IPS DF 6.9 (cell line): ENCODE results near the gene RBM47.

Experiments used
- DNase-seq: peaks from one replicate; pipeline ENCODE4 v3.0.0-alpha.2; 2013; ENCODE audit warnings: low read depth, low spot score
- H3K27ac ChIP-seq: one replicate; pipeline ENCODE4 v1.5.1; 2013; ENCODE audit warnings: low read length, control low read depth
- H3K27me3 ChIP-seq: 2 replicates; pipeline ENCODE4 v1.6.1; 2013; ENCODE audit warnings: mild to moderate bottlenecking, low read length; ENCODE audit not compliant: control insufficient read depth, insufficient read depth
- H3K36me3 ChIP-seq: 2 replicates; pipeline ENCODE4 v1.6.1; 2013; ENCODE audit warnings: low read length; ENCODE audit not compliant: control insufficient read depth, insufficient read depth
- H3K4me1 ChIP-seq: 2 replicates; pipeline ENCODE4 v1.6.1; 2013; ENCODE audit warnings: low read length; ENCODE audit not compliant: control insufficient read depth, insufficient read depth
- H3K4me3 ChIP-seq: 2 replicates; pipeline ENCODE4 v1.5.1; 2013; ENCODE audit warnings: mild to moderate bottlenecking, low read length
- H3K9me3 ChIP-seq: 2 replicates; pipeline ENCODE4 v1.6.1; 2013; ENCODE audit warnings: low read length, inconsistent platforms; ENCODE audit not compliant: control insufficient read depth, insufficient read depth
- WGBS: extraction: QIAGEN DNeasy Blood & Tissue Kit; methylation state at CpG from one replicate; pipeline ENCODE4 v1.1.7; 2013; ENCODE audit warnings: mixed read lengths, missing lambda C conversion rate; ENCODE audit not compliant: insufficient read length, insufficient coverage; 5-methylcytosine and 5-hydroxymethylcytosine counted together

The RBM47 gene

DNA sequence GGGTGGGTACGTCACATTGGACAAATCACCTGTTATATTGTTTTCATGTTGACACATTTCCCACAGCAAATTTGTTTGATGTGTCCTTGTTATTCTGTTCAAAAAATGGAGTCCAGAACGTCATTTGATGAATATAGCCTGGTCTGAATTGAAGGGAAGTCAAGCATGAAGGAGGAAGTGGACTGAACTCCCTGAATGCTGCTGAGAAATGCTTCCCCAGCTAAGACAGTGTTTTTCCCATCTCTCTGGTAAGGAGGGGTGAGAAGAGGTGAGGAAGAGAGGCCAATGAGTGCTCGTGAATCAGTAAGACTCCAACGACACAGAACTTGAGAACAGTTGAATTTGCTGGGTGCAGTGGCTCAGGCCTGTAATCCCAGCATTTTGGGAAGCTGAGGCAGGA lies 127.4 kb downstream of the RBM47 start:
- Histone ChIP-seq H3K27me3 (no peaks in the 10 kb centered on the region), H3K9me3 (no peaks in the 10 kb centered on the region), H3K27ac (no peak overlapping the region), H3K4me1 (no peaks in the 10 kb centered on the region), H3K4me3 (no peak overlapping the region), H3K36me3 (no peaks in the 10 kb centered on the region)
- no CpG with 5 or more reads among the region's 4 CpGs for WGBS
- DNase-seq: no peak

DNA sequence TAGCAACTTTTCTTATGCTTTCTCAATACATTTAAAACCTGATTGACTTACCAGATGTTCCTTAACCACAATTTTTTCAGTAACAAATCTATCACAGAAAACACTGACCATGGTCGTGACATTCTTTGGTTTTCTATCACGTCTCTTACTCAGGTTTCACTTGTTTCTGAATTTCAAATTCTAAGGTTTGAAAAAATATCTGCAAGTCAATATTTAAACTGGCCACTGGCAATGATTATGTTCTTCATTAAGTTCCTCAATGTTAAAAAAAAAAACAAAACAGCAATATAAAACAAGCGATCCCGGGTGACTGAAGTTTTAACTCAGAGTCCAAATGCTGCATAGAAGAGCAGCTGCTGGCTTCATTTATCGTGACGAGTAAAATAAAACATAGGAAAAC lies 128.9 kb downstream of the RBM47 start:
- WGBS: no CpG with 5 or more reads among the region's 6 CpGs
- Histone ChIP-seq H3K27me3 (no peaks in the 10 kb centered on the region), H3K4me1 (no peaks in the 10 kb centered on the region), H3K27ac (no peak overlapping the region), H3K36me3 (no peaks in the 10 kb centered on the region), H3K4me3 (no peak overlapping the region), H3K9me3 (no peaks in the 10 kb centered on the region)
- DNase-seq: no peak

DNA sequence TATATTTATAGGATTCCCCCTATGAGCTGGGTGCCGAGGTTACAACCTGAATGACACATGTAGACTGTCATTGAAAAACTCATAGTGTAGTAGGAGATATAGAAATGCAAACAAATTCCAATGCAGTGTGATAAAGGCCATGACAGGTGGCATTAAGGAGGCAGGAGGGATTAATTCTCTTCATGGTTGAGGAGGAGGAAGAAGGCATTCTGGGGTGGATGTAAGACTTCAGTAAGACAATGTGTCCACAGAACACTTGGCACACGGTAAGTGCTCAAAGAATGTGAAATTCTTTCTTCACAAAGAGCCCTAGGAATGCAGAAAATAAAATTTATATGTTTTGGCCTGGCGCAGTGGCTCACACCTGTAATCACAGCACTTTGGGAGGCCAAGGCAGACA lies 136.5 kb downstream of the RBM47 start:
- no peaks in the 10 kb centered on the region for H3K4me1 ChIP-seq
- no peaks in the 10 kb centered on the region for H3K9me3 ChIP-seq
- no peaks in the 10 kb centered on the region for H3K27me3 ChIP-seq
- no peak overlapping the region for H3K4me3 ChIP-seq
- WGBS: no CpG with 5 or more reads among the region's 3 CpGs
- H3K27ac ChIP-seq: no peak overlapping the region
- no peak for DNase-seq
- no peaks in the 10 kb centered on the region for H3K36me3 ChIP-seq

DNA sequence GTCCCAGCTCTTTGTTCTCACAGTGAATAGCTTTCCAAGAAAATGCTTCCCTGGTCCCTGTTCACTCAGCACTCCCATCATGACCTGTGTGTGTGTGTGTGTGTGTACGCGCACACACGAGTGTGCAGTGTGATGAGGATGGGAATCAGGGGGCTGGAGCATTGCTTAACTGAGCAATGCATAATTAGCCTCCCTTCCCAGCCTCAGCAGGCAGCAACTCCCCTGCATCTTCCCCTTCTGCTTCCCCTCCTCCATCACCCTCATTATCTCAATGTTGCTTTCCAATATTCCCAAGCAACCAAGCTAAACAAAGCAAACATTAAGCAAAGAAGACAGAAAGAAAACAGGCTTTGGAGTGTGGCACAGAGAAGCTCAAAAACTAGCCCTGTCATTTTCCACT lies 137.0 kb downstream of the RBM47 start:
- no peaks in the 10 kb centered on the region for H3K27me3 ChIP-seq
- DNase-seq: no peak
- H3K9me3 ChIP-seq: no peaks in the 10 kb centered on the region
- H3K4me3 ChIP-seq: no peak overlapping the region
- no CpG with 5 or more reads among the region's 3 CpGs for WGBS
- no peaks in the 10 kb centered on the region for H3K36me3 ChIP-seq
- H3K27ac ChIP-seq: no peak overlapping the region
- no peaks in the 10 kb centered on the region for H3K4me1 ChIP-seq

DNA sequence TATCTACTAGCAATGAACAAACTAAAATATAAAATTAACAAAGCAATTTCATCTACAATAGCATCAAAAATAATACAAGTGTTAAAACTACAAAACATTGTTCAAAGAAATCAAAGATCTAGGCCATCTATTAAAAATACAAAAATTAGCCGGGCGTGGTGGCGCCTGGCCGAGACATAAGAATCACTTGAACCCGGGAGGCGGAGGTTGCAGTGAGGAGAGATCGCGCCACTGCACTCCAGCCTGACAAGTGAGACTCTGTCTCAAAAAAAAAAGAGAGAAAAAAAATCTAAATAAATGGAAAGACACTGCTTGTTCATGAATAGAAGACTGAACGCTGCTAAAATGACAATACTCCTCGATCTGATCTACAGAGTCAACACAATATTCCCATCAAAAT lies 139.2 kb downstream of the RBM47 start:
- WGBS: no CpG with 5 or more reads among the region's 10 CpGs
- Histone ChIP-seq H3K9me3 (no peaks in the 10 kb centered on the region), H3K4me1 (no peaks in the 10 kb centered on the region), H3K27ac (no peak overlapping the region), H3K27me3 (no peaks in the 10 kb centered on the region), H3K4me3 (no peak overlapping the region), H3K36me3 (no peaks in the 10 kb centered on the region)
- no peak for DNase-seq

DNA sequence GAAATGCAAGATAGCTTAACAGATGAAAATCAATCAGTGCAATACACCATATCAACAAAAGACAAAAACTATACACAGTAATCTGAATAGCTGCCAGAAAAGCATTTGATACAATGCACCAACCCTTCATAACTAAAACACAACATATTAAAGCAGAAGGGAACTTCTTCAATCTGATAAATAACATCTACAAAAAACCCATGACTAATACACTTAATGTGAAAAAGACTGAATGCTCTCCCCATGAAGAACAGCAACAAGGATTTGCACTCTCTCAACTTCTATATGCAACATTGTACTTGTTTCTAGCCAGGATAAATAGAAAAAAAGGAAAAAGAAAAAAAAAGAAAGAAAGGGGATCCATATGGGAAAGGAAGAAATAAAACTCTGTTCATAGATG lies 139.7 kb downstream of the RBM47 start:
- no peak overlapping the region for H3K27ac ChIP-seq
- no peak overlapping the region for H3K4me3 ChIP-seq

DNA sequence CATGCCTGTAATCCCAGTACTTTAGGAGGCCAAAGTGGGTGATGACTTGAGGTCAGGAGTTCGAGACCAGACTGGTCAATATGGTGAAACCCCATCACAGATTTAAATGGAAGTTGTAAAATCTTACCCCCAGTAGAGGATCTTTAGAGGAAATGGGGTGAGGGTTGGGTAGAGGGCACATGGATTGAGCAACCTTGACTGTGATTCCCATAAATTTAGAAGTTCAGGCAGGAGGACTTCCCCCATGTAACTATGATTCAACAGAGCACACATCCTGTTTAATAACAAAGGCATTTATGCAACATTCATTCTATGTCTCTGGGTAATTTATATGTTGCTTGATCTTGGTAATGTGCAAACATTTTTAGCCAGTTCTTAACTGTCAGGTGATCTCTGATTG lies 143.1 kb downstream of the RBM47 start:
- no peaks in the 10 kb centered on the region for H3K9me3 ChIP-seq
- H3K27me3 ChIP-seq: no peaks in the 10 kb centered on the region
- H3K36me3 ChIP-seq: no peaks in the 10 kb centered on the region
- no CpG with 5 or more reads among the region's 1 CpG for WGBS
- peaks cover 4% of the 10 kb centered on the region; the same call in 1 of the 2 replicates for H3K4me1 ChIP-seq
- H3K27ac ChIP-seq: no peak overlapping the region
- H3K4me3 ChIP-seq: no peak overlapping the region
- DNase-seq: no peak

More for the DNA sequence above, 139.7 kb downstream of the RBM47 start:
- Histone ChIP-seq H3K4me1 (no peaks in the 10 kb centered on the region), H3K36me3 (no peaks in the 10 kb centered on the region), H3K27me3 (no peaks in the 10 kb centered on the region), H3K9me3 (no peaks in the 10 kb centered on the region)
- DNase-seq: no peak

DNA sequence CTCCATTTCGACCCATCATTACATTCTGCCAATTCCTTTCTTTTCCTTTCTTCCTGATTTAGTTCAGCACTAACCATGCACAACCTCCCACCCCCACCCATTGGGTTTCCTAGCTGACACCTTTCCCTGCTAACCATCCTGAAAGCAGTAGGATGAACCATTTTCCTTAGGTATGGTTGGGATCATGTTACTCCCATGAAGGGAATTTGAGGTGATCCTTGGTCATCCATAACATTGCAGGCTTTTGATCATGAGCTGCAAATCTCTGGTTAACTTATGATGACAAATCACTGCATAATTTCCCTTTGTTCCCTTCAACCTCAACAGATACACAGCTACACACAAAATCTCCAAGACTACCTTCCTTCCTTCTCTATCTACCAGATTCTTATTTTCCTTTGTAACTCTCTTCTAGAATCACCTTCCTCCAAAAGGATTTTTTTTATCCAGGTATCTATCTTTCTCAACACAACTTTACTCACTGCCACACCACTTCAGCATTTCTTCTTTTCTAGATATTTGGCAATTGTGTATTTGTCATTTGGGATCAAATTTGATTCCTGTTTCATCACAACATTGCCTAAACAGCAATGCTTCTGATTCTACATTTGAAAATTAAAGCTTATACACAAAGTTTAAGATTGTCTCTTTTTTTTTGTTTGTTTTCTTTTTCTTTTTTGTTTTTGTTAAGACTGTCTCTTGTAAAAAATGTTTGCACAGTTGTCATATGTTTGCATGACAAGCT lies 145.1 kb downstream of the RBM47 start:
- no CpG with 5 or more reads among the region's 1 CpG for WGBS
- no peak overlapping the region for H3K4me3 ChIP-seq
- DNase-seq: no peak
- no peaks in the 10 kb centered on the region for H3K9me3 ChIP-seq
- H3K4me1 ChIP-seq: peaks cover 4% of the 10 kb centered on the region; the same call in 1 of the 2 replicates
- no peaks in the 10 kb centered on the region for H3K36me3 ChIP-seq
- H3K27me3 ChIP-seq: no peaks in the 10 kb centered on the region
- H3K27ac ChIP-seq: no peak overlapping the region

DNA sequence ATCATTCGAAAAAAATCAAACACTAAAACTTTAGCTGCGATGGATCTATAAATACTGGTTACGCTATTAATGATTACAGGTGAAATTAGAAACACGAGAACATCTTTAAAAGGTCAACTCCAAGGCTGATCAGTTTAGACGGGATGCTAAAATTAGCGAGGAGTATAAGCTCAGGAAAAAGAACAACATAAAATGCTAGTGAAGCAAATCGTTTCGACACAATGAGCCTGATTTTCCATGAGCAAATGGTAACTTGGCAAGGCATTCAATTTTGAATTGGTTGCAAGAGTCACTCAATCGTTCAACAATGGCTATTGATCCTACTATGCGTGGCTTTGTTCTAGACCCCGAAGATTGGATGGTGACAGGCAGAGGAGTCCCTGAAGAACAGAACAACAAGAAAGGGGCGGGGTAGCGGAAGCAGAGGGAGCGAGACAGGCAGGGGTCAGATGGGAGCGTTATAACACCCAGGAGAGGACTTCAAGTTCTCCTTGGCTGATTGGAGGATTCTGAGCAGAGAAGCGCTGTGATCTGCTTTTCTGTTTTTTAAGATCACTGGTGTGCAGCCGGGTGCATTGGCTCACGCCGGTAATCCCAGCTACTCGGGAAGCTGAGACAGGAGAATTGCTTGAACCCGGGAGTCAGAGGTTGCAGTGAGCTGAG lies 146.5 kb downstream of the RBM47 start:
- Histone ChIP-seq H3K36me3 (no peaks in the 10 kb centered on the region), H3K27ac (no peak overlapping the region), H3K4me3 (no peak overlapping the region), H3K4me1 (peaks cover 4% of the 10 kb centered on the region; the same call in 1 of the 2 replicates), H3K27me3 (no peaks in the 10 kb centered on the region), H3K9me3 (no peaks in the 10 kb centered on the region)
- DNase-seq: no peak
- WGBS: no CpG with 5 or more reads among the region's 21 CpGs

DNA sequence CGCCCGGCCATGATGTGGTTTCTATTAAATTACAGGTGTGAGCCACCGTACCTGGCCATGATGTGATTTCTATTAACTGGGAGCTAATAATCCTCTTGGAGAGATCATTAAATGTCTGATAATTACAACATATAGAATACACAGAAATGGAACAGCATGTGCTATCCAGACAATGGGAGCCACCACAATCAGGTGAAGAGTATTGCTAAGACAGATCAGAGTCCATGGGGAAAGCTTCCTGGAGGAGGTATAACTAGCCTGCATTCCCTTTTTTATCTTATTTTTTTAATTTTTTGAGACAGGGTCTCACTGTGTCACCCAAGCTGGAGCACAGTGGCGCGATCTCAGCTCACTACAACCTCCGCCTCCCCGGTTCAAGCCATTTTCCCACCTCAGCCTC lies 147.7 kb downstream of the RBM47 start:
- Histone ChIP-seq H3K4me1 (peaks cover 4% of the 10 kb centered on the region; the same call in 1 of the 2 replicates), H3K36me3 (no peaks in the 10 kb centered on the region), H3K4me3 (no peak overlapping the region), H3K27ac (no peak overlapping the region), H3K9me3 (no peaks in the 10 kb centered on the region), H3K27me3 (no peaks in the 10 kb centered on the region)
- whole genome bisulfite sequencing: no CpG with 5 or more reads among the region's 7 CpGs
- DNase-seq: no peak

DNA sequence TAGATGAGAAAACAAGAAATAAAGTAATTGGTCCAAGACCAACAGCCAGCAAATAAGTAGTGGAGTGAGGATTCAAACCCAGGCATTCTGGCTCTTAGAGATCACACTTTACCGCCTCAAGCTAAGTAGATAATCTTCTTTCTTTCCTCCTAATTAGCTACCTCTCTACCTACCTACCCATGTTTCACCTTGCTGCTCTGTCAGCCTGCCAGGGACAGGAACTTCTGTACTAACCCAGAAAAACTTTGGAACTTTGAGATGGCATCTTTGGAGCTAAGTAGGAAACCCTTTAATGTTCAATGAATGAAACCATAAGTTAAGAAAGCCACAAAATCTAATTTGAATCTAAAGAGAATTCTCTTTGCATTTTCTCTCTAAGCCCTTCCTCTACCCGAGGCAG lies 149.4 kb downstream of the RBM47 start:
- no CpG with 5 or more reads among the region's 2 CpGs for WGBS
- H3K27ac ChIP-seq: no peak overlapping the region

More for the DNA sequence above, 149.4 kb downstream of the RBM47 start:
- DNase-seq: no peak
- Histone ChIP-seq H3K4me1 (peaks cover 5% of the 10 kb centered on the region; the same call in 1 of the 2 replicates), H3K4me3 (no peak overlapping the region), H3K9me3 (no peaks in the 10 kb centered on the region), H3K36me3 (no peaks in the 10 kb centered on the region), H3K27me3 (no peaks in the 10 kb centered on the region)
